Esophagus (tissue), 2 donors: ENCODE measurements around the gene GUCY1A2. TPM values are rescaled to one million over a fixed set of nuclear protein-coding genes. Genes with fewer than 3 reads are reported as not detected.

ENCODE experiments used
- H3K27ac ChIP-seq, 2 donors: one replicate each; pipeline ENCODE4 v1.5.1; 2013; ENCODE audit warnings: low read depth in 2 of 2, mild to moderate bottlenecking in 2 of 2, inconsistent platforms in 1 of 2, low read length in 1 of 2, moderate library complexity in 1 of 2
- H3K27me3 ChIP-seq, 2 donors: one replicate each; pipeline ENCODE4 v1.6.1; 2013; ENCODE audit warnings: low read length in 2 of 2, control low read depth in 1 of 2, mild to moderate bottlenecking in 1 of 2; ENCODE audit not compliant: insufficient read depth in 2 of 2, control insufficient read depth in 1 of 2
- H3K36me3 ChIP-seq, 2 donors: one replicate each; pipeline ENCODE4 v1.6.1; 2013; ENCODE audit warnings: low read length in 1 of 2; ENCODE audit not compliant: control insufficient read depth in 2 of 2, insufficient read depth in 2 of 2
- H3K4me1 ChIP-seq, 2 donors: one replicate each; pipeline ENCODE4 v1.6.1; 2013; ENCODE audit warnings: low read length in 1 of 2; ENCODE audit not compliant: control insufficient read depth in 2 of 2, insufficient read depth in 2 of 2
- H3K4me3 ChIP-seq, 2 donors: one replicate each; pipeline ENCODE4 v1.5.1; 2013; ENCODE audit warnings: low read length in 2 of 2, mild to moderate bottlenecking in 2 of 2, low read depth in 1 of 2, moderate library complexity in 1 of 2
- H3K9me3 ChIP-seq, 2 donors: one replicate each; pipeline ENCODE4 v1.6.1; 2013; ENCODE audit warnings: mild to moderate bottlenecking in 2 of 2, low read depth in 1 of 2, low read length in 1 of 2, moderate library complexity in 1 of 2; ENCODE audit not compliant: control insufficient read depth in 2 of 2, insufficient read depth in 1 of 2
- WGBS, 2 donors: extraction: QIAGEN DNeasy Blood & Tissue Kit; methylation state at CpG; one replicate each; pipeline ENCODE4 v1.1.7; 2013; 5-methylcytosine and 5-hydroxymethylcytosine counted together
- polyA plus RNA-seq, 2 donors: library from polyadenylated mRNA; stranded (reverse); fragments of 200-250 nt; gene quantifications; one replicate each; pipeline ENCODE4 v1.2.3, GENCODE V29; 2013
- donor health status: healthy with polysubstance abuse.
- donor health status: Bipolar disorder and iron deficiency.

The GUCY1A2 gene
- polyA plus RNA-seq, 2 donors: 0.04 to 0.07 TPM

GRCh38 chr11:106986673-106987072 lies 31.6 kb downstream of the GUCY1A2 start:
- Histone ChIP-seq H3K27ac (no peak overlapping the region), H3K36me3 (no peaks in the 10 kb centered on the region), H3K27me3 (no peaks in the 10 kb centered on the region), H3K4me3 (no peak overlapping the region), H3K9me3 (no peaks in the 10 kb centered on the region), H3K4me1 (no peaks in the 10 kb centered on the region)
- 54 to 72% methylated on average over 2 of the region's 2 CpGs for WGBS, 2 donors

GRCh38 chr11:106986261-106986660 lies 32.0 kb downstream of the GUCY1A2 start:
- H3K4me3 ChIP-seq: no peak overlapping the region
- H3K4me1 ChIP-seq: no peaks in the 10 kb centered on the region
- H3K9me3 ChIP-seq: no peaks in the 10 kb centered on the region
- 43 to 67% methylated on average over 3 of the region's 3 CpGs for WGBS, 2 donors
- no peak overlapping the region for H3K27ac ChIP-seq
- no peaks in the 10 kb centered on the region for H3K36me3 ChIP-seq
- H3K27me3 ChIP-seq: no peaks in the 10 kb centered on the region

DNA sequence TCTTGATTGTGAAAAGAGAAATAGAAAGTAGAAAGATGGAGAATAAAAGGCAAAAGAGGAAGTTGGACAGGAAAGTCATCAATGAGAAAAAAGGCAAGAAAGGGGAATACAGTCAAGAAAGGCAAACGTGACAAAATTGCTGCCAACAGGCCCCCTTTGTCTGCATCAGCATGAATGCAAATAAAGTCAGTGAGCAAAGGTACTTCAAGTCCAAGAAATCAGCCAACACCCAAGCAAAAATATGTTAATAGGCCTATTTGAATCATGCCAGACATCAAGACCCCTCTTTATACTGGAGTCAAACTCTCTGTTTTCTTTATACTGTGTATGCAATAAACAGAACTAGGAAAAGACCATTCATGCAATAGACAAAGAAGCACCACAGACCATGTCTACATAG lies 34.3 kb downstream of the GUCY1A2 start:
- Histone ChIP-seq H3K27ac (no peak overlapping the region), H3K4me3 (no peak overlapping the region), H3K9me3 (no peaks in the 10 kb centered on the region), H3K36me3 (no peaks in the 10 kb centered on the region), H3K4me1 (no peaks in the 10 kb centered on the region), H3K27me3 (no peaks in the 10 kb centered on the region)
- 26 to 28% methylated on average over 1 of the region's 1 CpG for WGBS, 2 donors

DNA sequence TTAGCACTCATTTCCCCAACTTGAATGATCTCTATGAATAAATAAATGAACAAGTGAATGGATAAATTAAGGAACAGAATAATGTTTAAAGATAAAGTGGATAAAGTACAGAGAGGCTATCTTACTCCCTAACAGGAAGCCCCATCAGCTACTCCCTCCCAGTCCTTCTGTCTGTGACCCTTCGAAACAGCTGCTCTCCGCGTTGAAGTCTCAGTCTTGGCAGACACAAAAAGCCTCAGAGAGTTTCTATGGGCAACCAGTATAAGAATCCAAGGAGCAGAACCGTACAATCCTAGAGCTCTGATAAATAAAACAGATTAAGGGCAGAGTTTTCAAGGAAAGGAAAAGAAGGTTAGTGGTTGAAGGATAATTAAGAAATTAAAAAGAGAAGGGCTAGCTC lies 35.0 kb downstream of the GUCY1A2 start:
- H3K4me1 ChIP-seq: no peaks in the 10 kb centered on the region
- H3K4me3 ChIP-seq: no peak overlapping the region
- WGBS, 2 donors: 53 to 65% methylated on average over 4 of the region's 4 CpGs
- no peaks in the 10 kb centered on the region for H3K36me3 ChIP-seq
- H3K27me3 ChIP-seq: no peaks in the 10 kb centered on the region
- no peaks in the 10 kb centered on the region for H3K9me3 ChIP-seq
- H3K27ac ChIP-seq: no peak overlapping the region

DNA sequence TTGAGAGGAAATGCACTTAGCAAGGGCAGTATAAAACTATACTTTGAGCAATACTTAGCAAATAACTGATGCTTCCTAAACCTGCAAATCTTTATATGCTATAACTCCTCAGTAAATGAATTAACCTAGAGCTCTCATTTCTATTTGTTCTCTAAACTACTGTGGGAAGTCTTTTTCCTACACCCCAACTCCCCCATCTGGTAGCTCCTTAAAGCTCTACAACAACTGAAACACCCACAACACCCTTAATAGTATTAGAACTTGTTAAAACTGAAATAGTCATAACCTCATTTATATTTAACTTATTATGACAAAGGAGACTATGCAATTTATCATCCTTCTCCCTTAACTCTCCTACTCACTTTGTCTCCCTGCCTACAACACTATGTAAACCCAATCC lies 43.4 kb downstream of the GUCY1A2 start:
- Histone ChIP-seq H3K27ac (no peak overlapping the region), H3K4me3 (no peak overlapping the region), H3K36me3 (no peaks in the 10 kb centered on the region), H3K9me3 (no peaks in the 10 kb centered on the region), H3K4me1 (no peaks in the 10 kb centered on the region), H3K27me3 (no peaks in the 10 kb centered on the region)

DNA sequence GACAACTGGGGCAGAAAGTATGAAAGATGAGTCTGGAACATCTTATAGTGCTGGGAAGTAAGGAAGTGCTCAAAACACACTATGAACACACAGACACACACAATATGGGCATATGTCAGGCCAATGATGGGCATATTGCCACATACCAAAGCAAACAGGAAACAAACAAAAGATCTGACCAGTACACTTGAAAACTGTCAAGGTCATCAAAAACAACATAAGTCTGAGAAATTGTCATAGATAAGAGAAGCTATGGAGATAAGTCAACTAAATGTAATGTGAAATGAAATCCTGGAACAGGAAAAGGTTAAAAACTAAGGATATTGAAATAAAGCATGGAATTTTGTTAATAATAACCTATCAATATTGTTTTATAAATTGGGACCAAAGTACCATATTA lies 46.4 kb downstream of the GUCY1A2 start:
- H3K4me3 ChIP-seq: no peak overlapping the region
- H3K27ac ChIP-seq: no peak overlapping the region
- H3K4me1 ChIP-seq: no peaks in the 10 kb centered on the region
- no peaks in the 10 kb centered on the region for H3K9me3 ChIP-seq
- H3K27me3 ChIP-seq: no peaks in the 10 kb centered on the region
- H3K36me3 ChIP-seq: no peaks in the 10 kb centered on the region

GRCh38 chr11:106969644-106970355 lies 48.5 kb downstream of the GUCY1A2 start:
- Histone ChIP-seq H3K4me1 (no peaks in the 10 kb centered on the region), H3K27ac (no peak overlapping the region), H3K27me3 (no peaks in the 10 kb centered on the region), H3K36me3 (no peaks in the 10 kb centered on the region), H3K4me3 (no peak overlapping the region), H3K9me3 (no peaks in the 10 kb centered on the region)
- WGBS, 2 donors: 85 to 90% methylated on average over 1 of the region's 1 CpG

GRCh38 chr11:106962995-106963394 lies 55.3 kb downstream of the GUCY1A2 start:
- H3K36me3 ChIP-seq: no peaks in the 10 kb centered on the region
- no peak overlapping the region for H3K27ac ChIP-seq
- H3K9me3 ChIP-seq: no peaks in the 10 kb centered on the region
- no peaks in the 10 kb centered on the region for H3K27me3 ChIP-seq
- H3K4me3 ChIP-seq: no peak overlapping the region
- no peaks in the 10 kb centered on the region for H3K4me1 ChIP-seq
- 84 to 88% methylated on average over 2 of the region's 2 CpGs for WGBS, 2 donors

- H3K27ac ChIP-seq: no peak overlapping the region
- H3K36me3 ChIP-seq: no peaks in the 10 kb centered on the region
- H3K4me1 ChIP-seq: no peaks in the 10 kb centered on the region
- no peaks in the 10 kb centered on the region for H3K27me3 ChIP-seq
- no peak overlapping the region for H3K4me3 ChIP-seq
- WGBS, 2 donors: 22 to 34% methylated on average over 1 of the region's 1 CpG
- H3K9me3 ChIP-seq: no peaks in the 10 kb centered on the region
These were observed 56.8 kb downstream of the GUCY1A2 start for GRCh38 chr11:106961518-106961917.

DNA sequence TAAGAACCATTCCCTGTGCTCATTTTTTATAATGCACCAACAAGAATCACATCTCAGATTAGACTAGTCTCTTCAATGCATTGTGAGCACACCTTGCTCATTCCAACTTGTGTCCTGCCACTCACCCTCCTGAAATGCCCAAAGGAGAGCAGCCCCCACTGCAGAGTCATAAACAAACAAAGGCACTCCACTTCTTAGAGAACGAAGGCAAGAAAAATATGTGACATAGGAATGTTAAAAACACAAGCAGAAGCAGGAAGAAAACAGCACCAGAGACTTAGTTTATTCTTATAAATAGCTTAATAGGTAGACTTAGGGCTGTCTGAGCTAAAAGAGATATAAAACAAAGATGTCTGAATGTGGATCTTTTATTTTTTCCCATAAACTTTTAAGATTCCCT lies 57.2 kb downstream of the GUCY1A2 start:
- Histone ChIP-seq H3K4me1 (no peaks in the 10 kb centered on the region), H3K27ac (no peak overlapping the region), H3K9me3 (no peaks in the 10 kb centered on the region), H3K36me3 (no peaks in the 10 kb centered on the region), H3K27me3 (no peaks in the 10 kb centered on the region), H3K4me3 (no peak overlapping the region)
- 12 to 19% methylated on average over 1 of the region's 1 CpG for WGBS, 2 donors
